ENCODE measurements around the gene PLCD4. TPM values are rescaled to one million over a fixed set of nuclear protein-coding genes. Genes with fewer than 3 reads are reported as not detected.

The PLCD4 gene
- under 1 TPM; 0.24 to 0.35 TPM for total RNA-seq

- no peaks in the 10 kb centered on the region for H3K4me1 Mint-ChIP-seq (ENCODE audit: low read depth)
- H3K27ac Mint-ChIP-seq, result no peak within 1 kb of the TSS
- no peaks in the 10 kb centered on the region for H3K9me3 Mint-ChIP-seq
- H3K27me3 Mint-ChIP-seq (ENCODE audit: low read depth), result peaks cover 22% of the 10 kb centered on the region
- ATAC-seq (replicated peaks in 1 of 2), result no peak
- H3K36me3 Mint-ChIP-seq (ENCODE audit: insufficient read depth in 2 of 2), result no peaks in the 10 kb centered on the region
- DNase-seq, result no peak
- H3K4me3 Mint-ChIP-seq, result no peak within 1 kb of the TSS
Observed at GRCh38 chr2:218607436-218608115, at the start of gene PLCD4. Gene PLCD4 (plus strand): TSS chr2:218607899. CDS start chr2:218615740, 7,841 bp downstream.

DNA sequence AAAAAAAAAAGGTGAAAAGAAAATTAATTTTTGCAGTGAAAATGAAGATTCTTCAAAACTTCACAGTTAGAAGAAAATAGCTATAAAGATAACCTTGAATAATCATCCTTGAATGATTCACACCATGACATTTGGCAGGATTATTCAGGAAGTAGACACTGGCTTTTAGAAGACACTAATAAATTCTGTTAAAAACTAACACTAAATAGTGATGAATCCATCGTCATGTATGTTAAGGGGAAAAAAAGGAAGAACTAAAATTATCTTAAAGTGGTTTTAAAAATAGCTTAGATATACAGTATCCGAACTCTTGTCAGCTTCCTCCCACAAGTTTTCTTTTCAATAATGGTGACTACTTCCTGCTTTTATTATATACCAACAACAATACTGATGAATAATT, 49.8 kb upstream of the PLCD4 start:
- Mint-ChIP-seq H3K36me3 (ENCODE audit: insufficient read depth in 2 of 2) (peaks cover 16 to 44% of the 10 kb centered on the region in 2 donors), H3K27me3 (ENCODE audit: low read depth) (no peaks in the 10 kb centered on the region)

GRCh38 chr2:218558986-218559385, 48.7 kb upstream of the PLCD4 start:
- no peak overlapping the region for H3K4me3 Mint-ChIP-seq
- DNase-seq, result no peak
- H3K4me1 Mint-ChIP-seq (ENCODE audit: low read depth), result peaks cover 43% of the 10 kb centered on the region
- no peak overlapping the region for H3K27ac Mint-ChIP-seq
- H3K27me3 Mint-ChIP-seq (ENCODE audit: low read depth), result no peaks in the 10 kb centered on the region
- peaks cover 11 to 36% of the 10 kb centered on the region in 2 donors for H3K36me3 Mint-ChIP-seq (ENCODE audit: insufficient read depth in 2 of 2)
- ATAC-seq (replicated peaks in 1 of 2), result no peak
- H3K9me3 Mint-ChIP-seq, result no peaks in the 10 kb centered on the region

More for the DNA sequence above, 49.8 kb upstream of the PLCD4 start:
- Mint-ChIP-seq H3K27ac (no peak overlapping the region), H3K9me3 (no peaks in the 10 kb centered on the region), H3K4me1 (ENCODE audit: low read depth) (peaks cover 35% of the 10 kb centered on the region), H3K4me3 (no peak overlapping the region)
- ATAC-seq (replicated peaks in 1 of 2), result no peak
- DNase-seq, result no peak

DNA sequence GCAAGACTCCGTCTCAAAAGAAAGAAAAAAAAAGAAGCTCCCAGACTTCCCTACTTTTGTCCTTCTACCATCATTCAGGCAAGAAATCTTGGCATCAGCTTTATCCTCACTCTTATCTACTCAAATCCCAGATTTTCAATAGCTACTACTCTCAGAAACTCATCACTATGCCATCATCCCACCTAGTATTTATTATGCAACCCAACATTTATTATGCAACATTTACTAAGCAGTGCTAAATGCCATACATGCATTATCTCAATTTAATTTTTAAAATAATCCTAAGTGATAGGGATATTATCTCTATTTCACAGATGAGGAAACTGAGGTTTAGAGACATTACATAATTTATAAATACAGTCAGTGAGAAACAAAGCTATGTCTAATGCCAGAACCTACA, 43.6 kb upstream of the PLCD4 start:
- Mint-ChIP-seq H3K4me1 (ENCODE audit: low read depth) (peaks cover 51% of the 10 kb centered on the region), H3K36me3 (ENCODE audit: insufficient read depth in 2 of 2) (peaks cover 19 to 40% of the 10 kb centered on the region in 2 donors), H3K27ac (peak overlapping the region; percentile 4), H3K27me3 (ENCODE audit: low read depth) (no peaks in the 10 kb centered on the region), H3K4me3 (no peak overlapping the region), H3K9me3 (no peaks in the 10 kb centered on the region)
- DNase-seq (no peak), ATAC-seq (replicated peaks in 1 of 2) (no peak)

DNA sequence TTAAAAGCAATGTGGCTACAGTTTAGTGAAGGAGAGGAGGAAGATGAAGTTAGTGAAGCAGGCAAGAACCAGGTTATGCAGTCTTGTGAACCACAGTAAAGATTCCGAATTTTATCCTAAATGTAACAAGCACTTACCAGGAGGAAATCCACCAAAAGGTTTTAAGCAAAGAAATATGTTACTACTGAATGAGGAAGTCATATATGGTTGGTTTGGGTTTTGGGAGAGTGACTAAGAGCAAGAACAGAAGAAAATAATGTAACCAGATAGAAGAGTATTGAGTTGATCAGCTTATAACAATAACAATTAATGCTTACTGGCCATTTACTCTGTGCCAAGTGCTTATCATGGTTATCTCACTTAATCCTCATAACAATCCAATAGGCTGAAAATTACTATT, 41.4 kb upstream of the PLCD4 start:
- Mint-ChIP-seq H3K4me1 (ENCODE audit: low read depth) (peaks cover 58% of the 10 kb centered on the region), H3K27me3 (ENCODE audit: low read depth) (no peaks in the 10 kb centered on the region), H3K27ac (peak overlapping the region; percentile 98), H3K9me3 (no peaks in the 10 kb centered on the region), H3K4me3 (peak overlapping the region; percentile 85 to 98), H3K36me3 (ENCODE audit: insufficient read depth in 2 of 2) (peaks cover 25 to 40% of the 10 kb centered on the region in 2 donors)
- DNase-seq (no peak), ATAC-seq (replicated peaks in 1 of 2) (no peak)

- Mint-ChIP-seq H3K4me3 (peak overlapping the region; percentile 85 to 98), H3K27ac (peak overlapping the region; percentile 98), H3K4me1 (ENCODE audit: low read depth) (peaks cover 65% of the 10 kb centered on the region), H3K27me3 (ENCODE audit: low read depth) (no peaks in the 10 kb centered on the region), H3K9me3 (no peaks in the 10 kb centered on the region), H3K36me3 (ENCODE audit: insufficient read depth in 2 of 2) (peaks cover 24 to 42% of the 10 kb centered on the region in 2 donors)
- peak; percentile 57 to 59 for ATAC-seq (replicated peaks in 1 of 2)
- DNase-seq, result peak in 1 of 2 donors; percentile 83
Observed at GRCh38 chr2:218567797-218568189, 39.9 kb upstream of the PLCD4 start.

GRCh38 chr2:218568190-218569037, 39.3 kb upstream of the PLCD4 start, which contains the start of the genes CNOT9 and USP37:
Gene CNOT9 (plus strand): TSS chr2:218568839. CDS start chr2:218568955, 116 bp downstream.
Gene USP37 (minus strand): TSS chr2:218568351. CDS start chr2:218558653, 9,698 bp downstream.
- peak; percentile 89 for ATAC-seq (replicated peaks in 1 of 2)
- H3K36me3 Mint-ChIP-seq (ENCODE audit: insufficient read depth in 2 of 2), result peaks cover 24 to 45% of the 10 kb centered on the region in 2 donors

DNA sequence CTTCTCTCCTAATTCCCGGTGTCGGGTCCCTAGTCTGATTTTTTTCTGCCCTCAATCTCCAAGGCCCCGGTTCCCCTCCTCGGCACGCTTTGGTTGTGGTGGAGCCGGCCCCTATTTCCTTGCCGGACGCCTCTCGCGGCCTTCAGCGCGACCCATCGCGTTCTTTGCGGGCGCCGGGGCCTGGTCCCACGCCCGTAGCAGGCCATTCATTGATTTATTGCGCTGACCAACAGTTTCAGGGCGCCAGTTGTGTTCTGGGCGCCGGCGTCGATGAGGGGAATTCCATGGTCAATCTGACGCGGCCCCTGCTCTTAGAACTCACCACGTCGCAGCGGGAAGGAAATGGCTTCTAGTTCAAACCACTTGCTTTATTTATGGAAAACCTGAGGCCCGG, 38.7 kb upstream of the PLCD4 start:
- Mint-ChIP-seq H3K4me1 (ENCODE audit: low read depth) (peaks cover 62% of the 10 kb centered on the region), H3K27me3 (ENCODE audit: low read depth) (no peaks in the 10 kb centered on the region), H3K9me3 (no peaks in the 10 kb centered on the region), H3K4me3 (peak overlapping the region; percentile 85 to 98), H3K27ac (peak overlapping the region; percentile 98), H3K36me3 (ENCODE audit: insufficient read depth in 2 of 2) (peaks cover 24 to 44% of the 10 kb centered on the region in 2 donors)
- ATAC-seq (replicated peaks in 1 of 2) (peak; percentile 31 to 39), DNase-seq (peak; percentile 70 to 71)

More at GRCh38 chr2:218568190-218569037, 39.3 kb upstream of the PLCD4 start, which contains the start of the genes CNOT9 and USP37:
- peak; percentile 100 for DNase-seq
- H3K27ac Mint-ChIP-seq, result peak within 1 kb of the TSS; percentile 98
- no peaks in the 10 kb centered on the region for H3K9me3 Mint-ChIP-seq
- peaks cover 65% of the 10 kb centered on the region for H3K4me1 Mint-ChIP-seq (ENCODE audit: low read depth)
- no peaks in the 10 kb centered on the region for H3K27me3 Mint-ChIP-seq (ENCODE audit: low read depth)
- peak within 1 kb of the TSS; percentile 85 to 98 for H3K4me3 Mint-ChIP-seq

DNA sequence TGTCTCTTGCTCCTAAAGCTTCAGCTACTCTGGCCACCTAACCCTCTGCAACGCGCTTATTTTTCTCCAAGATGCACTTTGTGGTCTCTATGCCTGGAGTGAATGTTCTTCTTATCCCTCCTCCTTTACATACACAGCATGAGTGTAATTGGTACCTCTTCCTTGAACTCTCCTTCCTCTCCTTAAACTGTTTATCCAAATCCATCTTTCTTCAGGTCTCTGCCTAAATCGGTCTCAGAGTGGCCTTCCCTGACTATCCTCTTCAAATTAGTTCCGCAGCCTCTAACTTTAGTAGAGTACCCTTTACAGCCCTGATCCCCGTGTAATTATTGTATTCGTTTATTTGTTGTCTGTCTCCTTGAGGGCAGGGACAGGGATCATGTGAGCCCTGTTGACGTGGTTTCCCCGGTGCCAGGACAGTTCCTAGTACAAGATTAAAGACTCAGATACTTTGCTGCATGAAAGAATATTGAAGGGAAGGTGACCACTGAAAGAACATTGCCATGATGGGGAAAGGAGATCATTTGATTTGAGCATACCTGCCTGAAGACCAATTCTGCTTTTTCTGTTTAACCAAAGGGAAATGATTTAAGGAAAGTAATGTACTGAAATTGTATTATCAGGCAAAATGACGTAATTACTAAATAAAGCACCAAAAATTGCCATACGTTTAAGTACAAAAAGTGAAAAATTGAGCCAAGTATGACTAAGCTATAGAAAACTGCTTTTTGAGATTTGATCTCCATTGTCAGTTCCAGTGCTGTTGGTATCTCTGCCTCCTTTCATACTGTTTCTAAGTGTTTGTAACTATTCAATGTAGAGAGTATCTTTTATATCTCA, 37.8 kb upstream of the PLCD4 start:
- H3K4me1 Mint-ChIP-seq (ENCODE audit: low read depth), result peaks cover 61% of the 10 kb centered on the region
- peak overlapping the region; percentile 85 to 98 for H3K4me3 Mint-ChIP-seq
- H3K36me3 Mint-ChIP-seq (ENCODE audit: insufficient read depth in 2 of 2), result peaks cover 21 to 40% of the 10 kb centered on the region in 2 donors
- H3K27me3 Mint-ChIP-seq (ENCODE audit: low read depth), result no peaks in the 10 kb centered on the region
- H3K27ac Mint-ChIP-seq, result peak overlapping the region; percentile 98
- no peaks in the 10 kb centered on the region for H3K9me3 Mint-ChIP-seq
- DNase-seq (peak in 1 of 2 donors; percentile 15), ATAC-seq (replicated peaks in 1 of 2) (no peak)

DNA sequence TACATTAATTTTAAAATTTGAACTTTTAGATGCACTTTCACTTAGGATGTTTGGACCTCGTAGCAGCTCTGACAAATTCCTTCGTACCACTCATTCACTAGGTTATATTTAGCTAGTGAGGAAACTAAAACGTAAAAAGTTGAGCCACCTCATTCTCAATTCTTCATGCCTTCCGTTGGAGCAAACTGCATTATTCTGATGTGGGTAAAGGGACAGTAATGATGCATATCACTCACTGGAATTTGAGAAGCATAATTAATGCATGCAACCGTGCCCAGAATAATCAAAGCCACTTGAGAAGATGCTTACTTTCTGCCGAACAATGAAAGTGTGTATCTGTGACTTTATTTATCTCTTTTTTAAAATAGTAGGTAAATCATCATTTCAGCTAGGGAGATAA, 36.8 kb upstream of the PLCD4 start:
- no peak for DNase-seq
- Mint-ChIP-seq H3K27ac (peak overlapping the region; percentile 98), H3K27me3 (ENCODE audit: low read depth) (no peaks in the 10 kb centered on the region), H3K9me3 (no peaks in the 10 kb centered on the region), H3K36me3 (ENCODE audit: insufficient read depth in 2 of 2) (peaks cover 21 to 37% of the 10 kb centered on the region in 2 donors), H3K4me1 (ENCODE audit: low read depth) (peaks cover 69% of the 10 kb centered on the region), H3K4me3 (peak overlapping the region; percentile 85 to 98)
- no peak for ATAC-seq (replicated peaks in 1 of 2)

DNA sequence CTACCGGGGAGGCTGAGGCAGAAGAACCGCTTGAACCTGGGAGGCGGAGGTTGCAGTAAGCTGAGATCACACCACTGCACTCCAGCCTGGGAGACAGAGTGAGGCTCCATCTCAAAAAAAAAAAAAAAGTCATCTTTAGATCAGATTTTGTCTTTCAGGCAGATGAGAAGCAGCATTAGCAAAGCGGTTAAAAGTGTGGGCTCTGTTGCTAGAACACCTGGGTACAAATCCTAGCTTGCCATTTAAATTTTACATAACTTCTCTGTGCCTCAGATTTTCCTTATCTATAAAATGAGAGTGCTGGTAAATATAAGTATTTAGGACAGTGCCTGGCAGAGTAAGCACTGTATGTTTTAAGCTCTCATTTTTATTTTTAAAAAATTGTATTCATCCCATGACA, 30.8 kb upstream of the PLCD4 start:
- Mint-ChIP-seq H3K27me3 (ENCODE audit: low read depth) (no peaks in the 10 kb centered on the region), H3K4me1 (ENCODE audit: low read depth) (peaks cover 73% of the 10 kb centered on the region), H3K27ac (peak overlapping the region; percentile 28), H3K36me3 (ENCODE audit: insufficient read depth in 2 of 2) (peaks cover 2 to 26% of the 10 kb centered on the region in 2 donors), H3K4me3 (no peak overlapping the region), H3K9me3 (no peaks in the 10 kb centered on the region)
- ATAC-seq (replicated peaks in 1 of 2) (no peak), DNase-seq (no peak)

DNA sequence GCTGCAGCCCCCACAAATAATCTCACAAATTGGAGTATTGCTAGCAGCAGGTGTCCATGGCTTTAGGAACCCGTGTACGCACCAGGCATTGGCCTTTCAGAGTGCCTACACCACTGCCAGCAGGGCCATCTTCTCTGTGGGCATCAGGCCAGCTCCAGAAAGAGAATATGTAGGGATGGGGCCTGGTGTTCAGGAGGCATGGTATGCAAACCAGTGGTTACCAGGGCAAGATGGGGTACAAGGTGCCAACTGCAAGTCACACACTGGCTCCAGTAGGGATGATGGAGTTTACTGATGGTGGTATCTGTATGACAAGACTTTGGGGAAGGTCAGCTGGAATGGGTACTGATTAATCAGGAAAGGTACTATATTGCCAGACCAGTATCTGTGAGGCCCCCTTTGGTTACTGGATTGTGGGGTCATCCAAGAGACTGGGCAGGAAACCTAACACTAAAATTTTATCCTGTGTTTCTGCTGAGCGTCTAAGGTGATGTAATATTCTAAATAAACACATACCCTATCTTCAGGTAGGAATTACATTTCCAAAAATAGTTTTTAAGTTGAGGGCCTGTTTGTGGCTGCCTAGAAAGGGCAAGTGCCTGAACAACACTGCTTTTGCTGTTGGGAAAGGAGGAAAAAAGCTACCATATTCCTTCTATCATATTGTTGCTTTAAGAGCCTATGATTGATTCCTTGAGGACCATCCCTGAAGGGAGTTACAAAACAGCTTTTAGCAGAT, 30.0 kb upstream of the PLCD4 start:
- Mint-ChIP-seq H3K36me3 (ENCODE audit: insufficient read depth in 2 of 2) (peaks cover under 1 to 20% of the 10 kb centered on the region in 2 donors), H3K4me3 (no peak overlapping the region), H3K27ac (no peak overlapping the region), H3K4me1 (ENCODE audit: low read depth) (peaks cover 73% of the 10 kb centered on the region), H3K27me3 (ENCODE audit: low read depth) (no peaks in the 10 kb centered on the region), H3K9me3 (no peaks in the 10 kb centered on the region)
- DNase-seq (no peak), ATAC-seq (replicated peaks in 1 of 2) (no peak)

Data from activated T-cell treated with anti-CD3 and anti-CD28 coated beads, Interleukin-2, amount 50 U/mL, for 72 hours (primary cell).